HG02884 (cell line): ENCODE data around the gene LAMC3.
"Not testable (repeated sequence)": the region's sequence is repeated elsewhere in the genome, so short reads cannot be mapped to it uniquely, and the experiment has no call there.

ENCODE experiments used
- ATAC-seq: cut with Tn5 transposase; IDR thresholded peaks from one replicate; pipeline ENCODE4 v1.9.1; 2021; ENCODE audit warnings: mild to moderate bottlenecking, moderate library complexity; ENCODE audit not compliant: unreplicated experiment

LAMC3 gene

GRCh38 chr9:131094015-131094414 lies 85.0 kb downstream of the LAMC3 start:
- ATAC-seq: no peak

- no peak for ATAC-seq
These were observed 85.6 kb downstream of the LAMC3 start for GRCh38 chr9:131094622-131095021.

GRCh38 chr9:131095666-131096268 lies 86.8 kb downstream of the LAMC3 start:
- no peak for ATAC-seq

- no peak for ATAC-seq
These were observed 87.5 kb downstream of the LAMC3 start, which contains the start of gene AIF1L for GRCh38 chr9:131096269-131097125. TSS of gene AIF1L (plus strand) at chr9:131096531. CDS start at chr9:131096630, 99 bp downstream.

GRCh38 chr9:131097126-131097947 lies 88.4 kb downstream of the LAMC3 start:
- ATAC-seq: no peak

GRCh38 chr9:131097948-131098278 lies 88.9 kb downstream of the LAMC3 start:
- no peak for ATAC-seq

GRCh38 chr9:131098391-131099101 lies 89.6 kb downstream of the LAMC3 start:
- no peak for ATAC-seq

- no peak for ATAC-seq
These were observed 90.2 kb downstream of the LAMC3 start for GRCh38 chr9:131099102-131099606.

- not testable (repeated sequence) for ATAC-seq
These were observed 90.9 kb downstream of the LAMC3 start for GRCh38 chr9:131099845-131100244.

- no peak for ATAC-seq
These were observed 91.5 kb downstream of the LAMC3 start for GRCh38 chr9:131100445-131100844.

GRCh38 chr9:131101207-131101964 lies 92.4 kb downstream of the LAMC3 start:
- ATAC-seq: no peak

- ATAC-seq: no peak
These were observed 94.0 kb downstream of the LAMC3 start for GRCh38 chr9:131103024-131103423.

GRCh38 chr9:131103535-131103934 lies 94.6 kb downstream of the LAMC3 start:
- no peak for ATAC-seq

GRCh38 chr9:131104016-131104740 lies 95.2 kb downstream of the LAMC3 start:
- no peak for ATAC-seq

GRCh38 chr9:131105952-131106351 lies 97.0 kb downstream of the LAMC3 start:
- no peak for ATAC-seq

- ATAC-seq: no peak
These were observed 98.8 kb downstream of the LAMC3 start for GRCh38 chr9:131107760-131108159.

GRCh38 chr9:131111186-131111853 lies 102.3 kb downstream of the LAMC3 start:
- no peak for ATAC-seq

GRCh38 chr9:131111854-131112311 lies 102.9 kb downstream of the LAMC3 start:
- ATAC-seq: no peak
